Measurements from ENCODE around the gene CAPN10. TPM values are rescaled to one million over a fixed set of nuclear protein-coding genes. Genes with fewer than 3 reads are reported as not detected.

The CAPN10 gene
- total RNA-seq, 1 donor from 2014 or later, result 18.2 TPM

DNA sequence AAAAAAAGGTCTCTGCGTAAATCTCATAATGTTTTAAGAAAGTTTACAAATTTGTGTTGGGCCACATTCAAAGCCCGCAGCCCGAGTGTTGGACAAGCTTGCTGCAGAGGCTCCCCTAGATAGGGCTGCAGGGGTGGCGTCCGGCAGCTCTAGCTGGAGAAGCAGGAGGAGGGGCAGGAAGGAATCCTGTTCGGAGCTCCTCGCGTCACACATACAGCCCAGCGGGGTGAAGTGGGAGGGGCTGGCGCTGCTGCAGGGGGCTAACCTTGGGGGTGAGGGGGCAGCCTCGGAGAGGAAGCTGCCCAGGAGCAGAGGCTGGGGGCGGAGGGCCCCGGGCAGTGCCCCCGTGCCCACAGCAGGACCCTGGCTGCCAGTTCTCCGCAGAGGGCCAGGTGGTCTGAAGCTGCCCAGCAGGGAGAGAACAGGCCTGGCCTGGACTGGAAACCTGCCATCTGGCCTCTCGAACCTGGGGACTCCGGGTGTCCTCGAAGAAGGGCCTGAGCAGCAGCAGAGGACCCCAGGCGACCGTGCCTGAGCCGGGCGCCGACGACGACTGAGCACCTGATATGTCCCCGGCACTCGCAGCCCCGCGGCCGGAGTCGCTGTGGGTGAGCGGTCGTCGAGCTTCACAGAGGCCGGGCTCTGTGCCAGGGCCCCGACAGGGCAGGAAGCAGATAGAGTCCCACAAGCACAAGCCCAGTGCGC is 36.1 kb downstream of the CAPN10 start:
- peak; percentile 88 for DNase-seq (ENCODE audit: low spot score)

DNA sequence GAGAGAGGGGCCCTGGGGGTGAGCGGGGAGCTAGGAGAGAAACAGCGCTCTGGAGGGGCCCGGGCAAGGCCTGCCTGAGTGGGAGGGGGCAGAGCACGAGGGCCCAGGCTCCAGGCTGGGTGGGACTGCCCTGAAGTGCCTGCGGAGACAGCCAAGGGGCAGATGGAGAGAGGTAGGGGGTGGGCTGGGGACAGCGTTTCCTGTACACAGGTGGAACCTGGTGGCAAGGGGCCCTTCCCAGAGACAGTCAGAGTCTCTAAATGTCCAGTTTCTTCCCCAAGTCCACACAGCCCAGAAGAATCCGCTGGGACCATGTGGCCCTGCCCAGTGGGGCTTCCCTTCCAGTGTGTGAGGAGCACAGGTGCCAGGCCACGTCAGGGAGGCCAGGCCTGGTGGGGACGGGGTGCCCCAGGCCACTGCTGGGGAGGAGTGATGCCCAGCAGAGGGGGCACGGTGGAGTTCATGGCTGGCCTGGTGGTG is 37.0 kb downstream of the CAPN10 start:
- DNase-seq (ENCODE audit: low spot score), result peak; percentile 71

DNA sequence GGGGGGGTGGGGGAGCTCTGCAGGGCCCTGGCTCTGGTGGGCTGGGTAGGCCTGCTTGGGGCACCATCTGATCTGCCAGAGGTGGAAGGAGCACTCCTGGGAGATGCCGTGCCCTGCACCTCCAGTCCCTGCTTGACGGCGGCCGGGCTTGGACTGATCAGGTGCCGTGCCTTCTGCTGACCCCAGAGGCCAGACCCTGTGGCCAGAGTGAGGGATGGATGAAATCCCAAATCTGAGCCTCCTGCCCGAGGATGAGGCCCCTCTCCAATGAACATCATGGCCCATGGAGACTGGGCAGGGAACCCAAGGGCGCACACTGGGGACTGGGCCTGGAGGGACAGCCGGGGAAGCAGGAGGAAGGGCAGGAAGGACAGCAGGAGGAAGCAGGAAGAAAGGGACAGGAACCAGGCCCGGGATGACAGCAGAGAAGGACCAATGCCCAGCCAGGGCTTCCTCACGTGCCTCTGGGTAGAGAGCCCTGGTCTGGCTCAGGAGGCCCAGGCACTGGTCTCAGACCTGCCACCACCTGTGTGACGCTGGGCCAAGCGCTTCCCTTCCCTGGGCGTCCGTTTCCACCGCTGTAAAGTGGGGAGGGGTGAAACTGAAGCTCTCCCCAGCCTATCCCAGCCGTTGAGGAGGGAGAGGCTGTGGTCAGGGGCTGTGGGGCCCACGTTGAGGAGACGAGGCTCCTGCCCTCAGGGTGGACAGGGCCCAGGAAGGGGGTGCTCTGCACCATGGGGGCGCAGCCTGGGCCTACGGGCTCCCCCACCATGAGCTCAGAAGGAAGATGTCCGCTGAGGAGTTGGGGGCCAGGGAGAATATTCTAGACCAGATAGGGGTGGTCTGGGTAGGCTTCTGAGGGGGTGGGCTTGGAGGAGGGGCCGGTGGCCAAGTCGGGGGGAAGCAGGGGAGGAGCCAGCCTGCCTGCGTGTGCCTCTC is 37.7 kb downstream of the CAPN10 start:
- DNase-seq (ENCODE audit: low spot score), result peak; percentile 87

DNA sequence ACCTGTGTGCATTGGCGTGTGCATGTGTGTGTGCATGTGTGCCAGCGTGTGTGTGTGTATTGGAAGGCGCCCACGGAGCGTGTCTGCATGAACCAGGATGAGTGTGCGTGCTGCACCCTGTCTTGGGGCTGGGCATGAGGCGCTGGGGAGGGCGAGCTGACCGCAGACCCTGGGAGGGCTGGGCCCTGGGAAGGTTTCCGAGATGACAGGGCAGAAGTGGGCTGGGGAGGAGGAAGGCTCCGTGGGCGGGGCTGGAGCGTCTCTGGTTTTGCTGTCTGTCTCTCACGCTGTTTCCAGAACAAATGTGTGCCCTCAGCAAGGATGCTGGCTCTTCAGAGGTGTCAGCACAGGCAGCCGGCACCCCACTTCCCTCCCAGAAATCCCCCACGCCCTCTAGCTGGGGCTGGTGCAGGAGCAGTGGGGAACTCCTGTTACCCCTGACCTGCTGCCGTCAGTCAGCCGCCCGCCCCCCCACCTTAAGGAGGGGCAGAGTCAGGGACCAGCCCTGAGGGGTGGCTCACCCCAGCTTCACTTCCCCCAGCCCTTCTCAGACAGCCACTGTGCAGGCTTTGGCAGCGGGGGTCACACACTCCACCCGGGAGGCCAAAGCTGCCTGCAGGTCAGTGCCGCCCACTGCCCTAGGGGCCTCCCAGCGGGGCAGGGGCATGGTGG is 38.6 kb downstream of the CAPN10 start, which contains the start of gene GPR35:
Gene GPR35 (plus strand): TSS at position 531 of the 672 bp plus-strand sequence. CDS start 4,473 bp downstream, outside the sequence.
- DNase-seq (ENCODE audit: low spot score), result peak; percentile 89

DNA sequence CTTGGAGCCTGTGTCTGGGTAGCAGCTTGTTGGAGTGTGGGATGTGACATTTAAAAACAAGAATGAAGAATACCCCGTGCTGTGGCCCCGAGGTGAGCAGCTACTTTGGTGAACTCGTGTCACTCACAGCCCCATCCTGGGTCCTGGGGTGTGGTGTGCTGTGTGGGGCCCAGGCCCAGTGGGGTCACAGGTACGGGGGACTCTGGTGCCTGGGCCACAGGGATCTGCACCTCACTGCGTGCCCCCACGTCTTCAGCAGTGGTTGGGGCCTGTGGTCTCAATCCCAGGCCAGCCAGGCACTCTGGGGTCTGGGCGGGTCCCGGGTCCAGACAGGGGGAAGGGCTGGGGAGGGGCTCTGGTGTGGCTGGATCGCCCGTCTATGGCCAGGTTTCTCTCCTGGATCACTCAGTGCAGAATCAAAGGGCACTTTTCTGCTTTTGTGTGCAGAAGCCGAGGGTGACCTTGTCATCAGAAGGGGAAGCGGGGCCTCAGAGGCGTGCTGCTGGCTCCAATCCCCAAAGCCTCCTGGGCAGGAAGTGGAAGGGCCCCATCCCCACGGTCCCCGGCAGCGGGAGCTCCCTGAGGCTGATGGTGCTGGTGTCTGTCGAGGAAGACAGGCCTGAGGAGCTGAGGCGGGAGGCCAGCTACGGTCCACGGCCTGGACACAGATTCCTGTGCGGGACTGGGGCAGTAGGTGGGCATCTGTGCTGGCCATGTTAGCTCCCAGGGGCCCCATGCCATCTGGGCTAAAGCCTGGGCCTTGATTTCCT is 40.2 kb downstream of the CAPN10 start:
- peak; percentile 85 for DNase-seq (ENCODE audit: low spot score)

DNA sequence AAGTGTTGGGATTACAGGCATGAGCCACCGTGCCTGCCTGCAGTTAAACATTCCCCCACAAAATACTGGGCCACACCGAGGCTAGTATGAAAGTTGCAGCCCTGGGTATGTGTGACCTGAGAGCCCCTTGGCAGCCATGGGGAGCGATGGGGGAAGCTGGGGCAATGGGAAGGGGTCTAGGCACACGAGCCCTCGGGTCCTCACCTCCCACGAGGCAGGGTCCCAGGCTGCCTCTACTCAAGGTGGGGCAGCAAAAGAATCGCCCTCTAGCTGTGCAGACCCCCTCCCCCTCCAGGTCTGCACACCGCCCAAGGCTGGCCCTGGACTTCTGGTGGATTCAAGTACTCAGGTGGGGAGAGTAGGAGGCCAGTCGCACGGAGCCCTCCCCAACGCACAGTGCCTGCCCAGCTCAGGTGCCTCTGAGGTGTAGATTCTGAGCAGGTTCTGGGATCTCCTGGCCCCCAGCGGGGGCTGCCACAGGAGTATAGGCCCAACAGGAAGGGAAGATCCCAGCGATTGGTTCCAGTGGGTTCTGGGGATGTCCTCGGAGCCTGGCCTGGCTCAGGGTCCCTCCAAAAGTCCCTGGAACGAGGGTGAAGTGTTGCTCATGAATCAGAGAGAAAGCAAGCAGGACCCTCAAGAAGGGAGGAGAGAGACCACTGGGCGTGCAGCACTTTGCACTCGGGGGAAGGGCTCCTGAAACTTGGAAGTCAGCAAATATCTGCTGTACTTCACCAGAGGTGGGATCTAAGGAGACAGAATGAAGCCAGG is 41.4 kb downstream of the CAPN10 start:
- peak; percentile 80 for DNase-seq (ENCODE audit: low spot score)

DNA sequence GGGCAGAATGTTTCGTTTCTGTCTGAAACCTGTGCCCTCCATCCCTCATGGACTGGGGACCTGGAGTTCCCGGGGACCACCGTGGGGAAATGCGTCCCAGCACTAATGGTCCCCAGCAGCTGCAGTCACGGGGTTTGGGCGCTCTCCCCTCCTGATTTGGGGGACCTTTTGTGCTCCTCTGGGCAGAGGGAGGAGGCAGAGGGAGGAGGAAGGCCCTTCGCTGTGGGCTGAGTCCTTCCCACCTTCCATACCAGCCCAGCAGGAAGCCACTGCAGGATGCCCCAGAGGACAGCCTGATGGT is 41.9 kb downstream of the CAPN10 start:
- DNase-seq (ENCODE audit: low spot score), result no peak

DNA sequence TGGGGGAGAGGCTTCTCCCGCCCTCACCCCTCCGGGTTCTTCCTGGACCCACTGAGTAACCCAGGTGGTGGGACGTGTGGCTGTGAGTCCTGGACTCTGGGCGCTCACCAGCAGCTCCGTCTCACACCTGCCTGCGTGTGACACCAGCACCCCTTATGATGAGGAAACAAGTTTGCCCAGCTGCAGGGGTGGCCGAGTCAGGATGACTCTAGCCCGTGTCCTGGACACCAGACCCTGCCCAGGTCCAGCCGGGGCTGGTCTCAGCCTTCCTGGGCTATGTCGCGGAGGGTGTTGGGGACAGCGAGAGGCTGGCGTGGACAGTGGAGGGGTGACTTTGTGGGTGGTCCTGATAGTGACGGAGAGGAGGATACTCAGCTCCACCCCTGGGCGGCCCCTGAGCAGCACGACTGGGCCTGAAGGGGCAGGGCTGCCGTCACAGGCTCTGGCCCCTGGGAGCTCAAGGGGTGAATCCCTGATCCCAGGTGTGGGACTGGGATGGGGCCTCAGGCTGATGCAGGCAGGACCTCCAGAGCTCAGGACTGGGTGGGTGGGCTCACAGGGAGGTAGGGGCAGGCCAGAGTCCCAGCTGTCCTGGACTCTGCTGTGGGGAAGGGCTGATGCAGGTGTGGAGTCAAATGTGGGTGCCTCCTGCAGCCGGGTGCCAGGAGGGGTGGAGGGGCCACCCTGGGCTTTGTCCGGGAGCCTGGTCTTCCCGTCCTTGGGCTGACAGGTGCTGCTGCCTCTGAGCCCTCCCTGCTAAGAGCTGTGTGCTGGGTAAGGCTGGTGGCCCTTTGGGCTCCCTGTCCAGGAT is 42.5 kb downstream of the CAPN10 start:
- DNase-seq (ENCODE audit: low spot score), result peak; percentile 85

DNA sequence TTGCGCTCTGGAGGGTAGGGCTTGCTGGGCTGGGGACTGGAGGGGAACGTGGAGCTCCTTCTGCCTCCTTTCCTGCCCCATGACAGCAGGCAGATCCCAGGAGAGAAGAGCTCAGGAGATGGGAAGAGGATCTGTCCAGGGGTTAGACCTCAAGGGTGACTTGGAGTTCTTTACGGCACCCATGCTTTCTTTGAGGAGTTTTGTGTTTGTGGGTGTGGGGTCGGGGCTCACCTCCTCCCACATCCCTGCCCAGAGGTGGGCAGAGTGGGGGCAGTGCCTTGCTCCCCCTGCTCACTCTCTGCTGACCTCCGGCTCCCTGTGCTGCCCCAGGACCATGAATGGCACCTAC is 43.1 kb downstream of the CAPN10 start:
- no peak for DNase-seq (ENCODE audit: low spot score)

DNA sequence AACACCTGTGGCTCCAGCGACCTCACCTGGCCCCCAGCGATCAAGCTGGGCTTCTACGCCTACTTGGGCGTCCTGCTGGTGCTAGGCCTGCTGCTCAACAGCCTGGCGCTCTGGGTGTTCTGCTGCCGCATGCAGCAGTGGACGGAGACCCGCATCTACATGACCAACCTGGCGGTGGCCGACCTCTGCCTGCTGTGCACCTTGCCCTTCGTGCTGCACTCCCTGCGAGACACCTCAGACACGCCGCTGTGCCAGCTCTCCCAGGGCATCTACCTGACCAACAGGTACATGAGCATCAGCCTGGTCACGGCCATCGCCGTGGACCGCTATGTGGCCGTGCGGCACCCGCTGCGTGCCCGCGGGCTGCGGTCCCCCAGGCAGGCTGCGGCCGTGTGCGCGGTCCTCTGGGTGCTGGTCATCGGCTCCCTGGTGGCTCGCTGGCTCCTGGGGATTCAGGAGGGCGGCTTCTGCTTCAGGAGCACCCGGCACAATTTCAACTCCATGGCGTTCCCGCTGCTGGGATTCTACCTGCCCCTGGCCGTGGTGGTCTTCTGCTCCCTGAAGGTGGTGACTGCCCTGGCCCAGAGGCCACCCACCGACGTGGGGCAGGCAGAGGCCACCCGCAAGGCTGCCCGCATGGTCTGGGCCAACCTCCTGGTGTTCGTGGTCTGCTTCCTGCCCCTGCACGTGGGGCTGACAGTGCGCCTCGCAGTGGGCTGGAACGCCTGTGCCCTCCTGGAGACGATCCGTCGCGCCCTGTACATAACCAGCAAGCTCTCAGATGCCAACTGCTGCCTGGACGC is 43.6 kb downstream of the CAPN10 start:
- DNase-seq (ENCODE audit: low spot score), result peak; percentile 85

DNA sequence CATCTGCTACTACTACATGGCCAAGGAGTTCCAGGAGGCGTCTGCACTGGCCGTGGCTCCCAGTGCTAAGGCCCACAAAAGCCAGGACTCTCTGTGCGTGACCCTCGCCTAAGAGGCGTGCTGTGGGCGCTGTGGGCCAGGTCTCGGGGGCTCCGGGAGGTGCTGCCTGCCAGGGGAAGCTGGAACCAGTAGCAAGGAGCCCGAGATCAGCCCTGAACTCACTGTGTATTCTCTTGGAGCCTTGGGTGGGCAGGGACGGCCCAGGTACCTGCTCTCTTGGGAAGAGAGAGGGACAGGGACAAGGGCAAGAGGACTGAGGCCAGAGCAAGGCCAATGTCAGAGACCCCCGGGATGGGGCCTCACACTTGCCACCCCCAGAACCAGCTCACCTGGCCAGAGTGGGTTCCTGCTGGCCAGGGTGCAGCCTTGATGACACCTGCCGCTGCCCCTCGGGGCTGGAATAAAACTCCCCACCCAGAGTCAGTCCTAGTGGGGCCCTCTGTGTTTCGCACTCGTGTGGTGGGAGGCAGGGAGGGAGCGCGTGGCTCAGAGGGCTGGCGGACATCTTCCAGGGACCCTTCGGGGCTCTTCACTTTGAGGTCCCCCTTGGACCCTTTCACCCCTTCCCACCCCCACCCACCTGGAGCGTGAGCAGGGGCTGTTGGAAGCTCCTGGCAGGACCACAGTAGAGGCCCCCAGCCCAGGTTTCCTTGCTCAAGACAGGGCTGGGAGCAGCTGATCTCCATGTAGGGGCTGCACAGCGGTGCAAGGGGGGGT is 44.4 kb downstream of the CAPN10 start:
- DNase-seq (ENCODE audit: low spot score), result peak; percentile 85

DNA sequence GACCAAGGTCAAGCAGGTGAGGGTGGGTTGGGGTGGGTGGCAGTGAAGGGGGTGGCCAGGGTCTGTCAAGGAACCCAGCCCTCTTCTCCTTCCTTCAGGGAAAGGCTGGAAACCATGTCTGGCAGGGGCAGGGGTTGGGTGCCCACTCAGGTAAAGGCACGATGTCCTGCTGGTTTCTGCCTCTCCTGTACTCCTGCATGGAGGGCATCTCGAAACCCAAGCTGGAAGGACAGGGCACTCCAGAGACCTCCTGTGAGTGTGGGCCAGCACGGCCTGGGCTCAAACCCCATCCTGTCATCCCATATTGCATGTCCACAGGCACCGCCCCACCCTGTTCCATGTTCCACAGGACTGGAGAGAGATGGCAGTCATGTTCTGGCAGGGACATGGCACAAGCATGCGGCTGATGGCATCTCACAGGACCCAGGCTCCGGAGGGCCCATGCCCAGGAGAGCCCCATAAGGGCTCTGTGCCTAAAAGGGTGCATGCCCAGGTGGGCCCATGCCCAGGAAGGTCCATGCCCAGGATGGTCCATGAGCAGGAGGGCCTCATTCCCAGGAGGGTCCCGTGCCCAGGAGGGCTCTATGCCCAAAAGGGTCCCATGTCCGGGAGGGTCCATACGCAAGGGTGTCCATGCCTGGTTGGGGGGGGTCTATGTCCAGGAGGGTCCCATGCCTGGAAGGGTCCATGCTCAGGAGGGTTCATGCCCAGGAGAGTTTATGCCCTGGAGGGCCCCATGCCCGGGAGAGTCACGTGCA is 45.2 kb downstream of the CAPN10 start:
- peak; percentile 82 for DNase-seq (ENCODE audit: low spot score)

DNA sequence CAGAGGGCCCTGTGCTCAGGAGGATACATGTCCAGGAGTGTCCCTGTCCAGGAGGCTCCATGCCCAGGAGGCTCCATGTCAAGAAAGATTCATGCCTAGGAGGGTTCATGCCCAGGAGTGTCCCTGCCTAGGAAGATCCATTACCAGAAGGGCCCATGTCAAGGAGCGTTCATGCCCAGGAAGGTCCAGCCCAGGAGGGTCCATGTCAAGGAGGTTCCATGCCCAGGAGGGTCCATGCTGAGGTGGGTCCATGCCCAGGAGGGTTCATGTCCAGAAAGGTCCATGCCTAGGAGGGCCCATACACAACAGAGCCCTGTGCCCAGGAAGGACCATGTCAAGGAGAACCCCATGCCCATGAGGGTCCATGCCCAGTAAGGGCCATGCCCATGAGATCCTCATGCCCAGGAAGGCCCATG is 45.8 kb downstream of the CAPN10 start:
- DNase-seq (ENCODE audit: low spot score), result peak; percentile 78

DNA sequence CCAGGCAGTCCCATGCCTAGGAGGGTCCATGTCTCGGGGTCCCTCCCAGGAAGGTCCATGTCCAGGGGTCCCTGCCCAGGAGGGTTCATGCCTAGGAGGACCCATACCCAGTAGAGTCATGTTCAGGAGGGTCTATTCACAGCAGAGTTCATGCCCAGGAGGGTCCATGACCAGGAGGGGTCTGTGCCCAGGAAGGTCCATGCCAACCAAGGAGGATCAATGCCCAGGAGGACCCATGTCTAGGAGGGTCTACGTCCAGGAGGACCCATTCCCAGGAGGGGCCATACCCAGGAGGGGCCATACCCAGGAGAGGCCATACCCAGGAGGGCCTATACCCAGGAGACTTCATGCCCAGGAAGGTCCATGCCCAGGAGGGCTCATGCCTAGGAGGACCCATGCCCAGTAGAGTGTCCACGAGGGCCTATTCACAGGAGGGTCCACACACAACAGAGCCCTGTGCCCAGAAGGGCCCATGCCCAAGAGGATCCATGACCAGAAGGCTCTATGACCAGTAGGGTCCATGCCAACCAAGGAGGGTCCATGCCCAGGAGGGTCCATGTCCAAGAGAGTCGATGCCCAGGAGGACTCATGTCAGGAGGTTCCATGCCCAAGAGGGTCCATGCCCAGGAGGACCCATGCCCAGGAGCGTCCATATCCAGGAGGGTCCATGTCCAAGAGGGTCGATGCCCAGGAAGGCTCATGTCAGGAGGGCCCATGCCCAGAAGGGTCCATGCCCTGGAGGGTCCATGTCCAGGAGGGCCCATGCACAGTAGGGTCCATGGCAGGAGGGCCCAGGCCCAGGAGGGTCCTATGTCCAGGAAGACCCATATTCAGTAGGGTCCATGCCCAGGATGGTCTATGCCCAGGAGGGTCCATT is 48.8 kb downstream of the CAPN10 start:
- peak; percentile 75 for DNase-seq (ENCODE audit: low spot score)

DNA sequence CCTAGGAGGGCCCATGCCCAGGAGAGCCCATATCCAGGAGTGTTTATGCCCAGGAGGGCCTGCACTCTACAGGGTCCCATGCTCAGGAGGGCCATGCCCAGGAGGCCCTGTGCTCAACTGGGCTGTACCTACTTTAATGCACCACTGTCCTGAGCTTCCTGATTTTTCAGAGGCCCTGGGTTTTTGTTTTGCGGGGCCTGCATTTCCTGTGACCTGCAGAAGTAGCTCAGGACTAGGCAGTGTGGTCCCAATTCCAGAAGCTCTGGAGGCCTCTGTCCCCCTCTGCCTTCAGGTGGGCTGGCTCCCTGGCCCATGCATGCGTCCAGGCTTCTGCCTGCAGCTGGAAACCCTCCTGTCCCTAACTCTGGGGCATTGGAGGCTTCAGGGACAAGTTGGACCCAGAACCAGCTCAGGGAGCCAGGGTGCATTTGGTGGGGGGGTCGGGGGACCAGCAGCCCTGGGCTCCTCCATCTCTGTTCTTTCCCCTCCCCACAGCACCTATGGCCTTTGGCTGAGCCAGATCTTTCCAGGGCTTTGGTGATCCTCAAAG is 49.5 kb downstream of the CAPN10 start:
- DNase-seq (ENCODE audit: low spot score), result peak; percentile 72
